ENCODE data around the gene ELAVL1.

The ELAVL1 gene

DNA sequence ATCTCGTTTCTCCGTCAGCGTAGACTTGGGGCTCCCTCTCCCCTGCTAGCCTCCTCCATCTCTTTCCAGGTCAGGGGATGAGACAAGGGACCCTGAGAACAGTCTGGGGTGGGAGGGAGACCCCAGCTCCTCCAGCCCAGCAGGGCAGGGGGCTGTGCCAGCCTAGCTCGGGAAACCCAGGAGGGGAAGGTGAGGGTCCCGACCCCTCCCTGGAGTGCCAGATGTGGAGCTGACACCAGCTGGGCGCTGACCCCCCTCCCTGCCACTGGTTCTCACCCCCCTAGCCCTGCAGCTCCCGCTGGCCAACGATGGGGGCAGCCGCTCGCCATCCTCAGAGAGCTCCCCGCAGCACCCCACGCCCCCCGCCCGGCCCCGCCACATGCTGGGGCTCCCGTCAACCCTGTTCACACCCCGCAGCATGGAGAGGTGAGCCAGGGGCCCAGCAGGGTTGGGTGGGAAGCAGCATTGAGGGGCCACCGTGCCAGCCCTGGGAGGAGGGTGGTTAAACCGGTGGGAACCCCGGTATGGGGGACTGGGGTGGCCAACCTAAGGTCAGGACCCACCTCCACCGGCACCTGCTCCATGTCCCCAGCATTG lies 95.9 kb downstream of the ELAVL1 start:
- no peak for DNase-seq (ENCODE audit: low spot score)

DNA sequence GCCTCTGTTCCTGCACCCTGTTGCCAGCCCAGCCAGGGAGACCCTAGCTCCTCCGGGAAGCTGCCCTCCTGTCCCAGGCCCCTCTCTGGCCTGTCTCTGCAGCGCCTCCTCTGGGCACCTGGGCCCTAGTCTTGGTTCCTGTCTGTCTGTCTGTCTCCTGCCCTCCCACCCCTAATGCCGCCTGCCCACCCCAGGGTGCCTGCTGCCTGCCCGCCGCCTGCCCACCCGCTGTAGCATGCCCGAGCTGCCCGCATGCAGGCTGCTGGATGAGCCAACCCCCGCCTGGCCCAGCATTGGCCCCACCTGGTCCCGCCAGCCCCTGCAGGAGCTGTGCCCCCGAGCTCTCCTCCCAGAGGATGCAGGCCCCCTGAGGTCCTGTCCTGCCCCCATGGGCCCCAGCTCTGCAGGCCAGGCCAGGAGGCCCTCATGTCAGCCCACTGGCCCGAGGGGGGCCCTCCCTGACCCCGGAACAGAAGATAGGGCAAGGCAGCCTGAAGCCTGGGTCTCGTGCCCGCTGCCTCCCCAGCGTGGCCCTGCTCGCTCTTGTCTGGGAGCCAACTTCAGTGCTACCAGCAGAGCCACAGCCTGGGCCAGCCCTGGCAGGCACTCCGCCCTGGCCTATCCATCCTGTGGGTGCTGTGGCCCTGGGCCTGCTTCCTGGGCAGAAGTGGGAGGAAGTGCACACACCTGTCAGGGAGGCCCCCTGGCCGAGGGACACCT lies 96.5 kb downstream of the ELAVL1 start:
- no peak for DNase-seq (ENCODE audit: low spot score)
